ENCODE results near the gene TMED1.

DNA sequence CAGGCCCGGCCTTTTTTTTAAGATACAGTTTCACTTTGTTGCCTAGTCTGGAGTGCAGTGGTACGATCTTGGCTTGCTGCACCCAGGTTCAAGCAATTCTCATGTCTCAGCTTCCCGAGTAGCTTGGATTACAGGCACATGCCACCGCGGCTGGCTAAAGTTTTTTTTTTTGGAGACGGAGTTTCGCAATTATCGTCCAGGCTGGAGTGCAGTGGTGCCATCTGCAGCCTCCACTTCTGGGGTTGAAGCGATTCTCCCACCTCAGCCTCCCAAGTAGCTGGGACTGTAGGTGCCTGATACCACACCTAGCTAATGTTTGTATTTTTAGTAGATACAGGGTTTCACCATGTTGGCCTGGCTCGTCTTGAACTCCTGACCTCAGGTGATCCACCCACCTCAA is 30.5 kb upstream of the TMED1 start:
- TF ChIP-seq, protein P1, sequence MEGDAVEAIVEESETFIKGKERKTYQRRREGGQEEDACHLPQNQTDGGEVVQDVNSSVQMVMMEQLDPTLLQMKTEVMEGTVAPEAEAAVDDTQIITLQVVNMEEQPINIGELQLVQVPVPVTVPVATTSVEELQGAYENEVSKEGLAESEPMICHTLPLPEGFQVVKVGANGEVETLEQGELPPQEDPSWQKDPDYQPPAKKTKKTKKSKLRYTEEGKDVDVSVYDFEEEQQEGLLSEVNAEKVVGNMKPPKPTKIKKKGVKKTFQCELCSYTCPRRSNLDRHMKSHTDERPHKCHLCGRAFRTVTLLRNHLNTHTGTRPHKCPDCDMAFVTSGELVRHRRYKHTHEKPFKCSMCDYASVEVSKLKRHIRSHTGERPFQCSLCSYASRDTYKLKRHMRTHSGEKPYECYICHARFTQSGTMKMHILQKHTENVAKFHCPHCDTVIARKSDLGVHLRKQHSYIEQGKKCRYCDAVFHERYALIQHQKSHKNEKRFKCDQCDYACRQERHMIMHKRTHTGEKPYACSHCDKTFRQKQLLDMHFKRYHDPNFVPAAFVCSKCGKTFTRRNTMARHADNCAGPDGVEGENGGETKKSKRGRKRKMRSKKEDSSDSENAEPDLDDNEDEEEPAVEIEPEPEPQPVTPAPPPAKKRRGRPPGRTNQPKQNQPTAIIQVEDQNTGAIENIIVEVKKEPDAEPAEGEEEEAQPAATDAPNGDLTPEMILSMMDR (IDR thresholded peaks at IDR 0.05): no peak
- no peak for TF ChIP-seq POLR2AphosphoS5 (IDR thresholded peaks at IDR 0.05)

All from prostate gland (tissue), 2 donors.